ENCODE data around the gene TFE3.
"Not testable (repeated sequence)": the region's sequence is repeated elsewhere in the genome, so short reads cannot be mapped to it uniquely, and the experiment has no call there.

Gene TFE3

GRCh38 chrX:49000636-49001035 is 42.5 kb downstream of the TFE3 start:
- DNase-seq, result no peak

- no peak for DNase-seq
Observed at GRCh38 chrX:48999030-48999429, 44.1 kb downstream of the TFE3 start.

- DNase-seq, result no peak
Observed at GRCh38 chrX:48998391-48998790, 44.8 kb downstream of the TFE3 start.

- no peak for DNase-seq
Observed at GRCh38 chrX:48997865-48998264, 45.3 kb downstream of the TFE3 start.

GRCh38 chrX:48997455-48997854 is 45.7 kb downstream of the TFE3 start:
- DNase-seq, result no peak

GRCh38 chrX:48996969-48997368 is 46.2 kb downstream of the TFE3 start:
- no peak for DNase-seq

GRCh38 chrX:48992341-48992740 is 50.8 kb downstream of the TFE3 start:
- DNase-seq, result no peak

- no peak for DNase-seq
Observed at GRCh38 chrX:48989483-48989882, 53.7 kb downstream of the TFE3 start.

- no peak for DNase-seq
Observed at GRCh38 chrX:48983896-48984295, 59.3 kb downstream of the TFE3 start.

- DNase-seq, result no peak
Observed at GRCh38 chrX:48983081-48983480, 60.1 kb downstream of the TFE3 start.

- DNase-seq, result no peak
Observed at GRCh38 chrX:48981178-48981577, 62.0 kb downstream of the TFE3 start.

- not testable (repeated sequence) for DNase-seq
Observed at GRCh38 chrX:48980341-48980740, 62.8 kb downstream of the TFE3 start.

Measured in DMS153 (cell line).